H1 (cell line): ENCODE measurements around the gene ALKBH7. TPM values are rescaled to one million over a fixed set of nuclear protein-coding genes. Genes with fewer than 3 reads are reported as not detected.

Source experiments
- CTCF ChIA-PET: fragments of 300-600 bp; sonication (Branson Sonifier 250); formaldehyde crosslinking; loops from one replicate; lab custom pipeline; 2021; ENCODE audit not compliant: partially characterized antibody; lab: Charles Lee
- POLR2A ChIA-PET: fragments of 300-600 bp; sonication (Branson Sonifier 250); formaldehyde crosslinking; loops from one replicate; lab custom pipeline; 2021; ENCODE audit warnings: inconsistent platforms; ENCODE audit not compliant: partially characterized antibody; lab: Charles Lee
- DNase-seq, 2 experiments: peaks; one replicate each; pipeline versions ENCODE4 v3.0.0 to v3.0.0-alpha.2; 2010 to 2022; ENCODE audit warnings: low spot score in 2 of 2, low read depth in 1 of 2, mixed read lengths in 1 of 2
- FAIRE-seq: peaks from 2 replicates; lab custom pipeline; 2011; peaks lifted over from hg19 to GRCh38; lab: Jason Lieb, UNC
- H2AFZ ChIP-seq: 2 replicates; pipeline ENCODE4 v1.8.1; 2012; ENCODE audit warnings: low read length, inconsistent platforms
- H2AK5ac ChIP-seq: 2 replicates; pipeline ENCODE4 v1.6.1; 2013; ENCODE audit warnings: low read depth, low read length
- H2BK120ac ChIP-seq: replicated peaks from 2 replicates; pipeline ENCODE3; 2013; ENCODE audit warnings: low read depth, low read length, inconsistent platforms
- H2BK12ac ChIP-seq: 2 replicates; pipeline ENCODE4 v1.6.1; 2013; ENCODE audit warnings: low read depth, low read length
- H2BK15ac ChIP-seq: 2 replicates; pipeline ENCODE4 v1.6.1; 2013; ENCODE audit warnings: low read length
- H2BK20ac ChIP-seq: 2 replicates; pipeline ENCODE4 v1.6.1; 2013; ENCODE audit warnings: low read length
- H2BK5ac ChIP-seq: 2 replicates; pipeline ENCODE4 v1.6.1; 2013; ENCODE audit warnings: low read depth, low read length
- H3K14ac ChIP-seq: 2 replicates; pipeline ENCODE4 v1.6.1; 2013; ENCODE audit warnings: inconsistent platforms; ENCODE audit not compliant: insufficient read length
- H3K18ac ChIP-seq: 2 replicates; pipeline ENCODE4 v1.6.1; 2013; ENCODE audit warnings: low read length; ENCODE audit errors: extremely low read depth
- H3K23ac ChIP-seq: 2 replicates; pipeline ENCODE4 v1.6.1; 2013; ENCODE audit warnings: inconsistent platforms; ENCODE audit not compliant: insufficient read length
- H3K23me2 ChIP-seq: 2 replicates; pipeline ENCODE4 v1.6.1; 2013; ENCODE audit warnings: low read depth, low read length
- H3K27ac ChIP-seq: 2 replicates; pipeline ENCODE4 v1.6.1; 2011; ENCODE audit warnings: low read depth, low read length, inconsistent platforms
- H3K27me3 ChIP-seq, 4 experiments: replicated peaks in 1 of 4; 1 replicate in 1 of 4; 2 replicates in 3 of 4; pipeline versions ENCODE4 v1.6.1 to v1.8.1; 2011 to 2013; ENCODE audit warnings: low read length in 3 of 4, mild to moderate bottlenecking in 3 of 4, inconsistent platforms in 2 of 4, mixed read lengths in 2 of 4, moderate library complexity in 1 of 4; ENCODE audit not compliant: control insufficient read depth in 3 of 4, insufficient read depth in 3 of 4; ENCODE audit errors: extremely low read depth in 1 of 4
- H3K36me3 ChIP-seq, 4 experiments: 2 replicates each; pipeline versions ENCODE4 v1.6.1 to v1.8.1; 2011 to 2013; ENCODE audit warnings: mild to moderate bottlenecking in 4 of 4, low read length in 3 of 4, moderate library complexity in 2 of 4, control low read depth in 1 of 4, inconsistent platforms in 1 of 4; ENCODE audit not compliant: insufficient read depth in 4 of 4, control insufficient read depth in 2 of 4
- H3K4ac ChIP-seq: replicated peaks from 2 replicates; pipeline ENCODE3; 2013; ENCODE audit warnings: low read length, low read depth, mixed read lengths, inconsistent platforms; ENCODE audit not compliant: insufficient read length
- H3K4me1 ChIP-seq, 4 experiments: replicated peaks in 1 of 4; 1 replicate in 1 of 4; 2 replicates in 3 of 4; pipeline versions ENCODE4 v1.6.1 to v1.8.1; 2011 to 2013; ENCODE audit warnings: low read length in 3 of 4, inconsistent platforms in 2 of 4, mixed read lengths in 1 of 4; ENCODE audit not compliant: insufficient read depth in 4 of 4, control insufficient read depth in 3 of 4
- H3K4me2 ChIP-seq, 2 experiments: 2 replicates each; pipeline versions ENCODE4 v1.6.1 to v1.8.1; 2011 to 2013; ENCODE audit warnings: low read depth in 2 of 2, low read length in 2 of 2, control low read depth in 1 of 2, inconsistent platforms in 1 of 2, mild to moderate bottlenecking in 1 of 2; ENCODE audit not compliant: insufficient read depth in 1 of 2
- H3K4me3 ChIP-seq, 4 experiments: fragments of 200-600, 300-600 bp in 1 of 4; sonication (generic), shearing (Covaris generic), sonication (Bioruptor Twin) in 1 of 4; 2 replicates each; pipeline versions ENCODE4 v1.5.1 to v1.8.1; 2011 to 2016; ENCODE audit warnings: low read length in 4 of 4, low read depth in 3 of 4, control low read depth in 2 of 4, inconsistent platforms in 2 of 4, mild to moderate bottlenecking in 2 of 4, mixed read lengths in 1 of 4, moderate library complexity in 1 of 4; ENCODE audit not compliant: insufficient read depth in 2 of 4; ENCODE audit errors: extremely low read depth in 1 of 4
- H3K56ac ChIP-seq: replicated peaks from 2 replicates; pipeline ENCODE3; 2013; ENCODE audit warnings: low read depth, mild to moderate bottlenecking, mixed read lengths, low read length, inconsistent platforms; ENCODE audit not compliant: insufficient read length
- H3K79me1 ChIP-seq: 2 replicates; pipeline ENCODE4 v1.6.1; 2013; ENCODE audit warnings: low read depth, low read length, control low read depth
- H3K79me2 ChIP-seq, 2 experiments: 2 replicates each; pipeline versions ENCODE4 v1.6.1 to v1.8.1; 2012 to 2013; ENCODE audit warnings: low read length in 2 of 2, mild to moderate bottlenecking in 2 of 2, inconsistent platforms in 1 of 2; ENCODE audit not compliant: insufficient read depth in 2 of 2, control insufficient read depth in 1 of 2
- H3K9ac ChIP-seq, 4 experiments: replicated peaks in 1 of 4; 1 replicate in 1 of 4; 2 replicates in 3 of 4; pipeline versions ENCODE4 v1.6.1 to v1.8.1; 2011 to 2013; ENCODE audit warnings: low read depth in 3 of 4, low read length in 3 of 4, control low read depth in 2 of 4, mild to moderate bottlenecking in 2 of 4, moderate library complexity in 2 of 4, inconsistent platforms in 1 of 4; ENCODE audit errors: extremely low read depth in 1 of 4
- H3K9me3 ChIP-seq, 2 experiments: 2 replicates each; pipeline versions ENCODE4 v1.6.1 to v1.8.1; 2012 to 2013; ENCODE audit warnings: mild to moderate bottlenecking in 2 of 2, moderate library complexity in 2 of 2, control low read depth in 1 of 2, inconsistent platforms in 1 of 2, low read depth in 1 of 2, low read length in 1 of 2, mixed read lengths in 1 of 2; ENCODE audit not compliant: insufficient read depth in 2 of 2
- H4K20me1 ChIP-seq, 2 experiments: replicated peaks in 1 of 2; 2 replicates each; pipeline versions ENCODE3 to v1.8.1; 2011 to 2013; ENCODE audit warnings: inconsistent platforms in 2 of 2, low read length in 2 of 2, mild to moderate bottlenecking in 1 of 2; ENCODE audit not compliant: insufficient read depth in 2 of 2, control insufficient read depth in 1 of 2
- H4K5ac ChIP-seq: 2 replicates; pipeline ENCODE4 v1.6.1; 2013; ENCODE audit warnings: low read length, low read depth, mixed read lengths, inconsistent platforms; ENCODE audit not compliant: insufficient read length
- H4K8ac ChIP-seq: 2 replicates; pipeline ENCODE4 v1.8.0; 2013; ENCODE audit warnings: mild to moderate bottlenecking, moderate library complexity, low read length, inconsistent platforms; ENCODE audit not compliant: insufficient read depth; ENCODE audit errors: extremely low read depth
- H4K91ac ChIP-seq: replicated peaks from 2 replicates; pipeline ENCODE3; 2013; ENCODE audit warnings: low read length, mixed read lengths, inconsistent platforms; ENCODE audit not compliant: insufficient read length
- CHD2 ChIP-seq: IDR thresholded peaks from 2 replicates; pipeline ENCODE4 v1.6.1; 2012; ENCODE audit warnings: low read length, improper control_type of control experiment
- FOSL1 ChIP-seq: IDR thresholded peaks from 2 replicates; pipeline ENCODE4 v1.6.1; 2011; ENCODE audit warnings: mild to moderate bottlenecking, low read depth, low read length, moderate library complexity; ENCODE audit not compliant: insufficient read depth
- GABPA ChIP-seq: IDR thresholded peaks from 2 replicates; pipeline ENCODE4 v1.6.1; 2011; ENCODE audit warnings: mild to moderate bottlenecking, low read length, moderate library complexity, borderline replicate concordance; ENCODE audit not compliant: insufficient read depth
- HDAC6 ChIP-seq: IDR thresholded peaks from one replicate; pipeline ENCODE4 v1.7.1; 2012; ENCODE audit warnings: low read depth, mild to moderate bottlenecking, inconsistent platforms, low read length, moderate library complexity
- PHF8 ChIP-seq: fragments of 200-600 bp; sonication (generic); conservative IDR thresholded peaks from 2 replicates; pipeline ENCODE4 v1.7.1; 2012; ENCODE audit warnings: low read depth, mild to moderate bottlenecking, inconsistent platforms, low read length, moderate library complexity
- SIRT6 ChIP-seq: IDR thresholded peaks from one replicate; pipeline ENCODE4 v1.7.1; 2012; ENCODE audit warnings: low read length, inconsistent platforms
- SP2 ChIP-seq: IDR thresholded peaks from 2 replicates; pipeline ENCODE4 v1.6.1; 2012; ENCODE audit warnings: mild to moderate bottlenecking, low read length, inconsistent platforms
- TAF1 ChIP-seq: IDR thresholded peaks from 2 replicates; pipeline ENCODE4 v1.6.1; 2011; ENCODE audit warnings: mild to moderate bottlenecking, low read depth, low read length
- WGBS, 2 experiments: shearing (Covaris generic) in 1 of 2; methylation state at CpG; one replicate each; pipeline versions ENCODE4 v1.1.6 to v1.1.7; 2013 to 2015; ENCODE audit warnings: low lambda C conversion rate in 2 of 2, mixed read lengths in 2 of 2, inconsistent platforms in 1 of 2, low coverage in 1 of 2, missing lambda C conversion rate in 1 of 2; ENCODE audit not compliant: insufficient replicate concordance in 2 of 2, insufficient coverage in 1 of 2, insufficient read length in 1 of 2; ENCODE audit errors: extremely low coverage in 1 of 2, missing lambda C conversion rate in 1 of 2; 5-methylcytosine and 5-hydroxymethylcytosine counted together
- long read RNA-seq, 2 experiments: library from RNA in 1 of 2; library from capped mRNA in 1 of 2; stranded (forward); transcript quantifications; one replicate each; pipeline ENCODE4 v2.0.0, GENCODE V29; 2021; ENCODE audit warnings: inconsistent platforms in 1 of 2
- polyA minus RNA-seq, 3 experiments: library from RNA; depleted of rRNA, polyadenylated mRNA; stranded (reverse); fragments of >200 nt; gene quantifications; 1 replicate in 2 of 3; 2 replicates in 1 of 3; pipeline ENCODE4 v1.2.3, GENCODE V29; 2011
- polyA plus RNA-seq, 7 experiments: library from polyadenylated mRNA; depleted of rRNA in 3 of 7; stranded (reverse) in 5 of 7; unstranded in 2 of 7; fragments of >200 nt in 5 of 7; fragments of 200-250 nt in 2 of 7; gene quantifications; 1 replicate in 5 of 7; 2 replicates in 1 of 7; 4 replicates in 1 of 7; pipeline versions ENCODE4 v1.2.1 to v1.2.3, GENCODE V29; 2011 to 2013; ENCODE audit warnings: missing spikeins in 2 of 7, mixed read lengths in 2 of 7
- total RNA-seq: library from RNA; stranded (reverse); fragmentation: NEBNext Ultra II Directional; extraction: Animal tissue kit (Norgen Biotek cat#: 25700); gene quantifications from 2 replicates; pipeline ENCODE4 v1.2.1, GENCODE V29; 2021

Gene ALKBH7, protein sequence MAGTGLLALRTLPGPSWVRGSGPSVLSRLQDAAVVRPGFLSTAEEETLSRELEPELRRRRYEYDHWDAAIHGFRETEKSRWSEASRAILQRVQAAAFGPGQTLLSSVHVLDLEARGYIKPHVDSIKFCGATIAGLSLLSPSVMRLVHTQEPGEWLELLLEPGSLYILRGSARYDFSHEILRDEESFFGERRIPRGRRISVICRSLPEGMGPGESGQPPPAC
- 66.3 and 75.6 TPM in 2 replicates for total RNA-seq
- 100 and 145 TPM in 2 replicates for polyA plus RNA-seq (2011; rRNA removed)
- 57.2 TPM for polyA plus RNA-seq (2011; cell fraction: cytosol; rRNA removed)
- 63.6 TPM for polyA plus RNA-seq (2011; cell fraction: nucleus; rRNA removed)
- polyA plus RNA-seq (2012, experiment 1 of 2): 25.5 to 66.0 TPM (median 58.6 TPM) in 4 replicates
- 88.7 TPM for polyA plus RNA-seq (2012, experiment 2 of 2)
- polyA plus RNA-seq (2013, experiment 1 of 2): 40.9 TPM
- polyA plus RNA-seq (2013, experiment 2 of 2): 38.2 TPM
- polyA minus RNA-seq (2011; rRNA and poly(A)+ RNA removed): 5.5 and 9.5 TPM in 2 replicates
- polyA minus RNA-seq (2011; cell fraction: cytosol; rRNA and poly(A)+ RNA removed): 29.0 TPM
- polyA minus RNA-seq (2011; cell fraction: nucleus; rRNA and poly(A)+ RNA removed): 16.0 TPM
- long read RNA-seq, experiment 1, transcript ALKBH7-201 (4 exons, 1,332 nt): major isoform, 94 of 109 reads
- long read RNA-seq, experiment 1, partial matches to known transcripts: 9 of 109 reads
- long read RNA-seq, experiment 1, other reads (novel, unspliced or antisense): 6 of 109 reads
- long read RNA-seq, experiment 2, partial matches to known transcripts: 1 of 5 reads
- long read RNA-seq, experiment 2, other reads (novel, unspliced or antisense): 4 of 5 reads

DNA sequence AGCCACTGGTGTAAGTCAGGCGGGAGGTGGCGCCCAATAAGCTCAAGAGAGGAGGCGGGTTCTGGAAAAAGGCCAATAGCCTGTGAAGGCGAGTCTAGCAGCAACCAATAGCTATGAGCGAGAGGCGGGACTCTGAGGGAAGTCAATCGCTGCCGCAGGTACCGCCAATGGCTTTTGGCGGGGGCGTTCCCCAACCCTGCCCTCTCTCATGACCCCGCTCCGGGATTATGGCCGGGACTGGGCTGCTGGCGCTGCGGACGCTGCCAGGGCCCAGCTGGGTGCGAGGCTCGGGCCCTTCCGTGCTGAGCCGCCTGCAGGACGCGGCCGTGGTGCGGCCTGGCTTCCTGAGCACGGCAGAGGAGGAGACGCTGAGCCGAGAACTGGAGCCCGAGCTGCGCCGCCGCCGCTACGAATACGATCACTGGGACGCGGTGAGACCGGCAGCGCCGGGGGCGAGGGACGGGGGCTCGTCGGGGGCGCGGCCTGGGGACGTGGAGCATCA lies at the start of gene ALKBH7:
Gene ALKBH7, plus strand, starts transcription at position 201 of the 502 bp plus-strand sequence. Its CDS starts 27 bp downstream, at position 228.
- ChIA-PET CTCF (interaction anchor here (0.5 to 1.7 kb wide), 5 partner anchors 23 to 154 kb away, joined by 3 to 4 read pairs (median 3); no protein-coding TSS in a partner anchor), POLR2A (interaction anchor here (0.7 to 9.9 kb wide), 6 partner anchors 9 to 53 kb away, joined by 3 to 81 read pairs (median 8); partner anchors contain the start of genes CLPP, GTF2F1 and KHSRP)
- H3K23ac ChIP-seq: no peak within 1 kb of the TSS
- peak within 1 kb of the TSS; percentile 90 for H3K56ac ChIP-seq
- peak within 1 kb of the TSS; percentile 89 for H4K8ac ChIP-seq
- 1% methylated on average over 41 of the region's 47 CpGs; no CpG with 5 or more reads in 1 of the 2 experiments for WGBS, 2 experiments
- peak within 1 kb of the TSS; percentile 82 to 100 (median 92) for H3K4me3 ChIP-seq
- peak within 1 kb of the TSS; percentile 96 for H2BK5ac ChIP-seq
- H3K18ac ChIP-seq: peak within 1 kb of the TSS; percentile 97
- no peak within 1 kb of the TSS for H2BK20ac ChIP-seq
- peak; percentile 90 for FAIRE-seq
- H3K9ac ChIP-seq: peak within 1 kb of the TSS; percentile 79 to 89 (median 80)
- DNase-seq: peak; percentile 92 to 97
- H3K79me1 ChIP-seq: no peaks in the 10 kb centered on the region
- peaks cover 4% of the 10 kb centered on the region; the same call in 1 of the 2 replicates for H3K23me2 ChIP-seq
- H3K27ac ChIP-seq: peak within 1 kb of the TSS; percentile 79
- H3K4me1 ChIP-seq: peaks cover 0 to 11% (median 7%) of the 10 kb centered on the region in 4 experiments; a peak in 5 of 7 replicates
- H2BK12ac ChIP-seq: peak within 1 kb of the TSS; percentile 84; the same call in 1 of the 2 replicates
- H3K27me3 ChIP-seq: no peaks in the 10 kb centered on the region
- H4K91ac ChIP-seq: peak within 1 kb of the TSS; percentile 91
- peak within 1 kb of the TSS; percentile 98; the same call in 1 of the 2 replicates for H2BK15ac ChIP-seq
- peak within 1 kb of the TSS; percentile 94 for H3K4ac ChIP-seq
- H2AFZ ChIP-seq: no peak within 1 kb of the TSS; the same call in 1 of the 2 replicates
- H2AK5ac ChIP-seq: peak within 1 kb of the TSS; percentile 24; the same call in 1 of the 2 replicates
- H3K4me2 ChIP-seq: peak within 1 kb of the TSS; percentile 70 to 74
- peaks cover 0 to 6% of the 10 kb centered on the region in 2 experiments for H4K20me1 ChIP-seq
- H3K36me3 ChIP-seq: peaks cover 3 to 11% (median 9%) of the 10 kb centered on the region in 4 experiments; a peak in 5 of 8 replicates
- H4K5ac ChIP-seq: peak within 1 kb of the TSS; percentile 98
- no peaks in the 10 kb centered on the region for H3K9me3 ChIP-seq
- no peaks in the 10 kb centered on the region for H3K79me2 ChIP-seq
- H3K14ac ChIP-seq: no peak within 1 kb of the TSS
- H2BK120ac ChIP-seq: no peak within 1 kb of the TSS
- TF ChIP-seq HDAC6 (no peak), SP2 (peak; percentile 98), TAF1 (no peak; the same call in 1 of the 2 replicates), GABPA (no peak), CHD2 (peak; percentile 97), PHF8 (peak; percentile 86), SIRT6 (no peak), FOSL1 (no peak)
